Middle frontal gyrus (tissue), 1 donor: ENCODE results near the gene JDP2.

Source experiments
- DNase-seq: peaks from one replicate; pipeline ENCODE4 v3.0.0-alpha.2; 2015; ENCODE audit warnings: low spot score; ENCODE audit errors: extremely low spot score

JDP2 gene

GRCh38 chr14:75482366-75482765, 54.5 kb downstream of the JDP2 start:
- DNase-seq = no peak

DNA sequence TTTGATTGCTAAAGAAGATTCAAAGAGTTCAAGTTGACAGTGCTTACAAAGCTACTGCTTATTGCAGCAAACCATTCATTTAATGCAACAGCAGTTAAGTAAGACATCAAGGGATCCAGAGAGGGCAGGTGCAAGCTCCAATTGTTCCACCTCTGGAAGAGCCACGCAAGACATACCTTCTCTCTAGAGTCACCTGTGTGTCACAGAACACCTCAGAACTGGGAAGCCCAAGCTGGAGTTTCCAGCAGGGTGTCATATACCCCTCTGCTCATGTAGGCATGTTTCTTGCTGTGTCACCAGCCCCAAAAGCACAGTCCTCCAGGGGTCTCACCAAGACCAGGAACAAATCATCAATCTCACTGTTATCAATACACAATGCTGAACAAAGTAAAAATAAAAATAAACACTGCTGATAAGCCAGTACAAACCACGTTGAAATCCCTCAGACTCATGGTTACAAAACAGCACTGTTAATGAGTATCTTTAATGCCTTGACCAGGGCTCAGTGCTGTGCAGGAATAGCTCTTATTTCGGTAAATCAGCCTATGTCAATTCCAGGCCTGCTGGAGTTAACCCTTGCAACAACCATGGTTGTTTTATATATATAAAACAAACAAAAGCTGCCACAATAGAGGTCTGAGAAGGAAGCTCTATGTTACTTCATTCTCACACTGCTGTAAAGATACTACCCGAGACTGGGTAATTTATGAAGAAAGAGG, 57.0 kb downstream of the JDP2 start:
- no peak for DNase-seq

GRCh38 chr14:75486318-75486717, 58.5 kb downstream of the JDP2 start:
- DNase-seq = no peak

- no peak for DNase-seq
These were observed 59.4 kb downstream of the JDP2 start for GRCh38 chr14:75487155-75487671.

GRCh38 chr14:75489480-75489837, 61.6 kb downstream of the JDP2 start:
- DNase-seq = no peak

DNA sequence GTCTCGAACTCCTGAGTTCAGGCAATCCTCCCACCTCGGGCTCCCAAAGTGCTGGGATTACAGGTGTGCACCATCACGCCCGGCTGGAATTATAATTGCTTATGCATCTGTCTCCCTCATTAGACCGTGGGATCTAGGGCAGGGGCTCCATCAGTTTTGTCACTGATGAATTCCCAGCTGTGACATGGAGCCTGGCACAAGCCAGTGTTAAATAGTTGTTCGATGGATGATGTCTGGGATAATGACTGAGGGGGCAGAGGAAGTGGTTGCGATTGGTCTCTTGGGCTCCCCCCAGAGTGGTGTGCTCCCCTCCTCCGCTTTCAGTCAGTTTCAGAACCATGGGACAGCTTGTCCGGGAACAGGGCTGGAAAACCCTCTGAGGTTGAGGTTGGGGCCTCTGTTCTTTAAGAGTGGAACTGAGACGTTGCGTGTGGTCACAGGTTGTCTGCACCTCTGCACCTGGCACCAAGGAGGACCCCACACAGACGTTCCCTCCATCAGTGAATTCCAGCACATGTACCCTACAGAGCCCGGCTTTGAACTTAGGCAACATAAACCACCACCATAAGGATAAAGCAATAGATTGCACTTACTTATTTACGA, 63.7 kb downstream of the JDP2 start:
- no peak for DNase-seq

- DNase-seq = no peak
These were observed 65.2 kb downstream of the JDP2 start for GRCh38 chr14:75492832-75493591.

DNA sequence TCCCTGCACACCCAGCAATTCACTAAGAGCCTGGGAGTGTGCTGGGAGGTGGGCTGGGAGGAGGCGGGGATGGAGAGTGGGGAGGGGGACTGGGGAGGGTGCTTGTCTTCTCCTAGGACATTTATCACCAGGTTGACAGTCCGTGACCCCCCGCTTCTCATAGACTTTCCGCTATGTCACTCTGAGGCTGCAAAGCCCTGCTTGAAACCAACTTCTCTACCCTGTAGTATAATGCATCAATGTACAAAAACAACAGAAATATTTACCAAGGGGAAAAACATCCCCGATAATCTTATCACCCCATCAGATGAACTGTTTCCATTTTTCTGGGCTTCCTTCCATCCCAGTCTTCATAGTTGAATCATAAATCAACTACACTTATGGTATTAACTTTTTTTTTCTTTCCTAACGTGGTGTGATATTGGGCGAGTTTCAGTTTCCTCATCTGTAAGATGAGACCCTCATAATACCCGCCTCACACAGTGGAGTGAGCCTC, 65.8 kb downstream of the JDP2 start:
- no peak for DNase-seq

GRCh38 chr14:75494896-75495295, 67.1 kb downstream of the JDP2 start:
- no peak for DNase-seq

GRCh38 chr14:75495399-75495798, 67.6 kb downstream of the JDP2 start:
- DNase-seq = no peak

DNA sequence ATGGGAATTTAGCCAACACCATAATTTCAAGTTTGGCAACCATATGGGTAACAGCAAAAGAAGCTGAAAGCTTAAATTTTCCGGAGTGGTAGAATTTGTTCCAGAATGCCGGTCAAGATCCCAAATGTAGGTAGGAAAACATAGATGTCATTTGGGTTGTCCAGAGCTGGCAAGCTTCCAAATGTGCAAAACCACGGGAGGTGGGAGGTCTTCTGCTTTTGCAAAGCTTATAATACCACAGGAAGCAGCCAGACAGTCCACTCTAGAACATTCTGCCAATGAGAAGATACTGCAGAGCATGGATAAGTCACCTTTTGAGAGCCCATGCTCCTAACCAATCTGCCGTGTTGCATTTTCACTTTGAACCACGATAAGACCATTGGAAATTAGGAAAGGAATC, 68.1 kb downstream of the JDP2 start:
- DNase-seq = no peak

GRCh38 chr14:75496755-75497154, 68.9 kb downstream of the JDP2 start:
- no peak for DNase-seq

DNA sequence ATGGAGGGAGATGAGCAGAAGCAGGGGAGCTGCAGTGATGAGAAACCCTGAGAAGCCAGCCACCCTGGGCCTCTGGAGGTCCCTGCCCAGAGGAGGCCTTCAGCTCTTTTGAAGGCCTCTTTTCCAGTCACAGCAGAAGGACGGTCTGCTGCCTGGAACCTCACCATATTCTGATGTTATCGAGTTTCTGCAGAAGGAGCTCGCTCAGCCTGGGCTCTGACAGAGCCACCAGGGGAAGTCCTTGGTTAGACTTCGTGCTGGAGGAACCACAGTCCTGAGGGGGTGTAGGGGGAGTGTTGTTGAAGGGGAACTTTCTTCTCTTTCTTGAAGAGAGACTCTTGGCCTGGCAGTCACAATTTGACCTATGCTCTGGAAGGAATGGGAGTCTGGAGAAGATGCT, 69.4 kb downstream of the JDP2 start:
- no peak for DNase-seq

GRCh38 chr14:75497701-75498100, 69.9 kb downstream of the JDP2 start:
- DNase-seq = no peak

DNA sequence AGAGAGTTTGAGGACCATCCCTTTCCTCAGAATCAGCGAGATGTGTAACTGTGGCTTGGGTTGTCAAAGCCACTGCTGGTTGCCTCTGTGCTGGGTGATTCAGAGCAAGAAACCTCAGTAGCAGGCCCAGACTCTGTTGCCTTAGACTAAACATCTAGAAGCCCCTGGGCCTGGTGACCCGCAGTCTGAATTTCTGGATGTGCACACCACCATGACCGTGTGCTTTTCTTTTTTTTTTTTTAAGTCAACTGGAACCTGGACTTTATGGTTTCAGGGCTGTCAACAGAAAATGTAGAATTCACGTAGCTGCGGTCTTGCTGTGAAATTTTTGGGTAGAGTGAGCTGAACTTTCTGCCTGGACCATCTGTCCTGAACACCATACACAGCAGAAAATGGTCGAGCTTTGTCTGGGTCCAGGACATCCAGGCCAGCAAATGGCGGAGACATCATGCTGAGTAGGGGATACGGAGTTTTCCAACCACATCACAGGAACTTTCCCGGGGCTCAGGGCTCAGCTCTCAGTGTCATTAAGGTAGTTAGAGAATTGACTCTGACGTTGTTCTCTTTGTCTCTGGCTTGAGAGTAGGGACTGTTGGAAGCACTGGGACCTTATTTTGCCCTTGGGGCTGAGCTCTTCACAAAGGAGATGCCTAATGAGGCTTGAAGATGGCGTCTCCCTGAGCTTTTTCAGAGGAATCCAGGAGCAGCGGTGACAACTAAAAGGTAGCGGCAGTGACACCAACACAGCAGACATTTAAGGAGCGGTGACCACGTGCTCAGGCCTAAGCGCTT, 71.5 kb downstream of the JDP2 start:
- DNase-seq = no peak

DNA sequence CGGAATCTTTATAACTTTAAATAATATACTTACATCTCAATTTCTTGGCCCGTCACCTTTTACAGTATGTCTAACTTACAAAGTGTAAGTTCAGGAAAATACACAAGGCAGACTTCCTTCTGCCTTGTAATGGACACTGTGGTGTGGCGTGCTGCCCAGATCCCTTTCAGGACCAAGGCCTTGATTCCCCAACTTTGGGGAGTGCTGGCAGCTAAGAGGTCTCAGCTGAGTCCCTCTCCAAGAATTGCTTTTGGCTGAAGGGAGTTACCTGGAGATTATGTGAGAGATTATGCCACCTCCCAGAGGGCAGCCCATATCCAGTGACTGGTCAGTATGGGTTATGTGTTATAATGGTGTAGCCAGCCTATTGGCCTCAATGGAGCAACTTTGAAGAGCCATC, 73.3 kb downstream of the JDP2 start:
- no peak for DNase-seq

GRCh38 chr14:75504411-75504810, 76.6 kb downstream of the JDP2 start:
- no peak for DNase-seq

DNA sequence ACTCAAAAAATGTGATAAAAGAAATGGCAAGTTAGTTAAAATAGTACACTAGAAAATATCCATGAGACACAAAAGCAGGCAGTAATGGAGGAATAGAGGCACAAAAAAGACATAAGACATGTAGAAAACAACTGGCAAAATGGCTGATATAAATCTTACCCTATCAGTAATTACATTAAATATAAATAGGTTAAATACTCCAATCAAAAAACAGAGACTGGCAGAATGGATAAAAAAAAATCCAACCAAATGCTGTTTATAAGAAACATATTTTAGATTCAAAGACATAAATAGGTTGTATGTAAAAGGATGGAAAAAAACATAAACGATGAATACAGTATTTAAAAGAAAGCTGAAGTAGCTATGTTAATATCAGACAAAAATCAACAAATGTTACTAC, 79.1 kb downstream of the JDP2 start:
- no peak for DNase-seq

DNA sequence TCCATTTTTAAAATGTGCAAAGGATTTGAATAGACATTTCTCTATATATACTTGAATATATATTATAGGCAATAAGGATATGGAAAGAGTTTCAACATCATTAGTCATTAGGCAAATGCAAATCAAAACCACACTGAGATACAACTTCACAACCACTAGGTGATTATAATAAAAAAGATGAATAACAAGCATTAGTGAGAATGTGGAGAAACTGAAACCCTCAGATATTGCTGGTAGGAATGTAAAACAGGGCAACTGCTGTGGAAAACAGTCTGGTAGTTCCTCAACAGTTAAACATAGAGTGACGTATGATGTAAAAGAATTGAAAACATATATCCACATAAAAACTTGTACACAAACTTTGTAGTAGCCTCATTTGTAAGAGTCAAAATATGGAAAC, 82.7 kb downstream of the JDP2 start:
- no peak for DNase-seq

GRCh38 chr14:75511201-75511600, 83.4 kb downstream of the JDP2 start:
- DNase-seq = no peak

GRCh38 chr14:75513911-75514672, 86.3 kb downstream of the JDP2 start:
- no peak for DNase-seq
